ENCODE data around the gene FBXO44.

FBXO44 gene

GRCh38 chr1:11658542-11658941 lies 3.9 kb downstream of the FBXO44 start:
- Histone ChIP-seq H3F3A (ENCODE audit: control insufficient read depth, insufficient read depth) (peaks cover 4% of the 10 kb centered on the region; the same call in 1 of the 2 replicates), H3K27me3 (ENCODE audit: control insufficient read depth, low read length) (peaks cover 7% of the 10 kb centered on the region), H4K20me1 (ENCODE audit: control insufficient read depth, insufficient read depth, low read depth, low read length) (no peaks in the 10 kb centered on the region), H3K4me2 (ENCODE audit: low read length) (no peak overlapping the region), H3K9me2 (replicated peaks; ENCODE audit: control insufficient read depth, low read length) (no peaks in the 10 kb centered on the region), H3K79me2 (ENCODE audit: control insufficient read depth, low read length) (no peaks in the 10 kb centered on the region), H3K27ac (ENCODE audit: low read depth, low read length) (no peak overlapping the region), H3K36me3 (ENCODE audit: control insufficient read depth, low read length) (no peaks in the 10 kb centered on the region; the same call in 1 of the 2 replicates), H3K9me3 (ENCODE audit: control insufficient read depth, insufficient read depth, low read length) (no peaks in the 10 kb centered on the region), H3K4me3 (ENCODE audit: low read length) (no peak overlapping the region), H3K4me1 (ENCODE audit: control insufficient read depth, low read length) (peaks cover 13% of the 10 kb centered on the region)
- no peak for TF ChIP-seq CTCF (IDR thresholded peaks at IDR 0.05; ENCODE audit: low read depth, low read length, poor library complexity, severe bottlenecking)
- no peak for TF ChIP-seq EZH2phosphoT487 (IDR thresholded peaks at IDR 0.05; ENCODE audit: borderline replicate concordance, low read length)

GRCh38 chr1:11659748-11660147 lies 5.1 kb downstream of the FBXO44 start:
- no peaks in the 10 kb centered on the region for H3K9me3 ChIP-seq (ENCODE audit: control insufficient read depth, insufficient read depth, low read length)
- no peaks in the 10 kb centered on the region for H4K20me1 ChIP-seq (ENCODE audit: control insufficient read depth, insufficient read depth, low read depth, low read length)
- H3K9me2 ChIP-seq (replicated peaks; ENCODE audit: control insufficient read depth, low read length), result no peaks in the 10 kb centered on the region
- TF ChIP-seq EZH2phosphoT487 (IDR thresholded peaks at IDR 0.05; ENCODE audit: borderline replicate concordance, low read length), result no peak
- no peak for TF ChIP-seq CTCF (IDR thresholded peaks at IDR 0.05; ENCODE audit: low read depth, low read length, poor library complexity, severe bottlenecking)
- H3F3A ChIP-seq (ENCODE audit: control insufficient read depth, insufficient read depth), result peaks cover 4% of the 10 kb centered on the region; the same call in 1 of the 2 replicates
- no peak overlapping the region for H3K4me3 ChIP-seq (ENCODE audit: low read length)
- peaks cover 4% of the 10 kb centered on the region for H3K27me3 ChIP-seq (ENCODE audit: control insufficient read depth, low read length)
- no peaks in the 10 kb centered on the region for H3K79me2 ChIP-seq (ENCODE audit: control insufficient read depth, low read length)
- no peak overlapping the region for H3K27ac ChIP-seq (ENCODE audit: low read depth, low read length)
- no peaks in the 10 kb centered on the region; the same call in 1 of the 2 replicates for H3K36me3 ChIP-seq (ENCODE audit: control insufficient read depth, low read length)
- no peak overlapping the region for H3K4me2 ChIP-seq (ENCODE audit: low read length)
- H3K4me1 ChIP-seq (ENCODE audit: control insufficient read depth, low read length), result peaks cover 14% of the 10 kb centered on the region

DNA sequence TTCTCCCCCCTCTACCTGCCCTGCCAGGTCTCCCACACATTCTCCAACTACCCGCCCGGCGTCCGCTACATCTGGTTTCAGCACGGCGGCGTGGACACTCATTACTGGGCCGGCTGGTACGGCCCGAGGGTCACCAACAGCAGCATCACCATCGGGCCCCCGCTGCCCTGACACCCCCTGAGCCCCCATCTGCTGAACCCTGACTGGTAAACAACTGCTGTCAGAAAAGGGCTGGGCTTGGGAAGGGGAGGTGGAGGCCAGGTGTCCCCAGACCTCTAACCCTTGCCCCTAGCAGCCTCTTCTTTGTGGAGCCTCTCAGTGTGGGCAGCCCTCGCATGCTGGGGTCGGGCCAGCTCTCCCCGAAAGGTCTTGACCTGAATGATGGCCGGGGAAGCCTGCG lies 6.4 kb downstream of the FBXO44 start:
- no peak for TF ChIP-seq EZH2phosphoT487 (IDR thresholded peaks at IDR 0.05; ENCODE audit: borderline replicate concordance, low read length)
- no peak for TF ChIP-seq CTCF (IDR thresholded peaks at IDR 0.05; ENCODE audit: low read depth, low read length, poor library complexity, severe bottlenecking)
- H3K36me3 ChIP-seq (ENCODE audit: control insufficient read depth, low read length), result no peaks in the 10 kb centered on the region; the same call in 1 of the 2 replicates
- H3K4me1 ChIP-seq (ENCODE audit: control insufficient read depth, low read length), result peaks cover 8% of the 10 kb centered on the region
- H3K27me3 ChIP-seq (ENCODE audit: control insufficient read depth, low read length), result peaks cover 4% of the 10 kb centered on the region
- H3K27ac ChIP-seq (ENCODE audit: low read depth, low read length), result no peak overlapping the region
- no peaks in the 10 kb centered on the region for H3K9me3 ChIP-seq (ENCODE audit: control insufficient read depth, insufficient read depth, low read length)
- no peak overlapping the region for H3K4me2 ChIP-seq (ENCODE audit: low read length)
- H3K9me2 ChIP-seq (replicated peaks; ENCODE audit: control insufficient read depth, low read length), result no peaks in the 10 kb centered on the region
- peaks cover 4% of the 10 kb centered on the region; the same call in 1 of the 2 replicates for H3F3A ChIP-seq (ENCODE audit: control insufficient read depth, insufficient read depth)
- H3K4me3 ChIP-seq (ENCODE audit: low read length), result no peak overlapping the region
- H4K20me1 ChIP-seq (ENCODE audit: control insufficient read depth, insufficient read depth, low read depth, low read length), result no peaks in the 10 kb centered on the region
- H3K79me2 ChIP-seq (ENCODE audit: control insufficient read depth, low read length), result no peaks in the 10 kb centered on the region

Data from DOHH2 (cell line).